ENCODE results near the gene SV2C. TPM values are rescaled to one million over a fixed set of nuclear protein-coding genes. Genes with fewer than 3 reads are reported as not detected.

SV2C gene
- total and polyA plus RNA-seq, 2 donors (not counting 1 experiment from before 2014, with no cell fraction given) = not detected

- intact Hi-C loops (cut with micrococcal nuclease) = no loop called here
- no peaks in the 10 kb centered on the region for H3K79me2 ChIP-seq (ENCODE audit: control insufficient read depth, insufficient read depth, low read length)
- no peak overlapping the region for H3K4me3 ChIP-seq (ENCODE audit: control extremely low read depth in 1 of 5, extremely low read depth in 1 of 5, insufficient read depth in 1 of 5, low read depth in 2 of 5, low read length in 4 of 5)
- no peaks in the 10 kb centered on the region for H3K4me1 Mint-ChIP-seq
- ChIA-PET POLR2A (no interaction called here), CTCF (no interaction called here)
- no peaks in the 10 kb centered on the region for H3K9me3 ChIP-seq (ENCODE audit: control extremely low read depth in 1 of 3, control insufficient read depth in 2 of 3, insufficient read depth in 1 of 3, low read length in 2 of 3)
- ATAC-seq (ENCODE audit: low read depth) = no peak
- DNase-seq = no peak
- no peaks in the 10 kb centered on the region for H3K9me3 Mint-ChIP-seq (ENCODE audit: insufficient read depth)
- H2AFZ ChIP-seq (ENCODE audit: insufficient read depth, low read depth, low read length, poor library complexity, severe bottlenecking) = no peak overlapping the region
- H3K27ac ChIP-seq (ENCODE audit: low read length in 2 of 2) = no peak overlapping the region
- no peak overlapping the region for H3K4me3 Mint-ChIP-seq
- no peak overlapping the region for H3K4me2 ChIP-seq (replicated peaks; ENCODE audit: low read depth, low read length, poor library complexity, severe bottlenecking)
- H3K27me3 Mint-ChIP-seq = peaks cover 13% of the 10 kb centered on the region
- no peaks in the 10 kb centered on the region for H3K4me1 ChIP-seq (ENCODE audit: control insufficient read depth in 2 of 2, insufficient read depth in 2 of 2, low read length in 2 of 2)
- WGBS (ENCODE audit: insufficient coverage) = no CpG with 5 or more reads among the region's 3 CpGs
- no peaks in the 10 kb centered on the region for H4K20me1 ChIP-seq (ENCODE audit: control insufficient read depth, insufficient read depth, low read length, poor library complexity, severe bottlenecking)
- H3K9ac ChIP-seq (ENCODE audit: low read length) = no peak overlapping the region
- TF ChIP-seq CTCF (IDR thresholded peaks at IDR 0.05) = no peak
- TF ChIP-seq EZH2 (IDR thresholded peaks at IDR 0.05; ENCODE audit: borderline replicate concordance, insufficient read depth, low read depth, low read length, poor library complexity, severe bottlenecking) = no peak
- no peak overlapping the region for H3K27ac Mint-ChIP-seq
- peaks cover 0 to 3% (median 0%) of the 10 kb centered on the region in 4 experiments for H3K27me3 ChIP-seq (replicated peaks in 1 of 4; ENCODE audit: control extremely low read depth in 1 of 4, control insufficient read depth in 3 of 4, insufficient read depth in 4 of 4, low read length in 3 of 4)
- no peaks in the 10 kb centered on the region for H3K36me3 ChIP-seq (replicated peaks in 1 of 2; ENCODE audit: control extremely low read depth in 1 of 2, control insufficient read depth in 1 of 2, extremely low read depth in 1 of 2, insufficient read depth in 2 of 2, low read length in 1 of 2)
These were observed 162.4 kb downstream of the SV2C start for GRCh38 chr5:76245590-76245989.

- H3K27ac Mint-ChIP-seq = no peak overlapping the region
- no peak overlapping the region for H3K27ac ChIP-seq (ENCODE audit: low read length in 2 of 2)
- WGBS (ENCODE audit: insufficient coverage) = 98% methylated on average over 5 of the region's 7 CpGs
These were observed 166.4 kb downstream of the SV2C start for GRCh38 chr5:76249621-76250020.

More at GRCh38 chr5:76249621-76250020, 166.4 kb downstream of the SV2C start:
- Histone ChIP-seq H4K20me1 (ENCODE audit: control insufficient read depth, insufficient read depth, low read length, poor library complexity, severe bottlenecking) (no peaks in the 10 kb centered on the region), H3K9me3 (ENCODE audit: control extremely low read depth in 1 of 3, control insufficient read depth in 2 of 3, insufficient read depth in 1 of 3, low read length in 2 of 3) (no peaks in the 10 kb centered on the region), H3K9ac (ENCODE audit: low read length) (no peak overlapping the region), H3K27me3 (replicated peaks in 1 of 4; ENCODE audit: control extremely low read depth in 1 of 4, control insufficient read depth in 3 of 4, insufficient read depth in 4 of 4, low read length in 3 of 4) (peaks cover 0 to 2% (median 0%) of the 10 kb centered on the region in 4 experiments), H3K4me2 (replicated peaks; ENCODE audit: low read depth, low read length, poor library complexity, severe bottlenecking) (no peak overlapping the region), H3K4me1 (ENCODE audit: control insufficient read depth in 2 of 2, insufficient read depth in 2 of 2, low read length in 2 of 2) (no peaks in the 10 kb centered on the region), H3K4me3 (ENCODE audit: control extremely low read depth in 1 of 5, extremely low read depth in 1 of 5, insufficient read depth in 1 of 5, low read depth in 2 of 5, low read length in 4 of 5) (no peak overlapping the region), H3K36me3 (replicated peaks in 1 of 2; ENCODE audit: control extremely low read depth in 1 of 2, control insufficient read depth in 1 of 2, extremely low read depth in 1 of 2, insufficient read depth in 2 of 2, low read length in 1 of 2) (no peaks in the 10 kb centered on the region), H3K79me2 (ENCODE audit: control insufficient read depth, insufficient read depth, low read length) (no peaks in the 10 kb centered on the region), H2AFZ (ENCODE audit: insufficient read depth, low read depth, low read length, poor library complexity, severe bottlenecking) (no peak overlapping the region)
- no peak for ATAC-seq (ENCODE audit: low read depth)
- H3K9me3 Mint-ChIP-seq (ENCODE audit: insufficient read depth) = no peaks in the 10 kb centered on the region
- ChIA-PET POLR2A (no interaction called here), CTCF (no interaction called here)
- DNase-seq = no peak
- no peaks in the 10 kb centered on the region for H3K4me1 Mint-ChIP-seq
- peaks cover 7% of the 10 kb centered on the region for H3K27me3 Mint-ChIP-seq
- TF ChIP-seq CTCF (IDR thresholded peaks at IDR 0.05) (no peak), EZH2 (IDR thresholded peaks at IDR 0.05; ENCODE audit: borderline replicate concordance, insufficient read depth, low read depth, low read length, poor library complexity, severe bottlenecking) (no peak)
- no peak overlapping the region for H3K4me3 Mint-ChIP-seq
- intact Hi-C loops (cut with micrococcal nuclease) = no loop called here
